Osteocyte (in vitro differentiated cells): ENCODE data around the gene VDR. TPM values are rescaled to one million over a fixed set of nuclear protein-coding genes. Genes with fewer than 3 reads are reported as not detected.
A peak's percentile ranks its signal among the peaks of the same experiment; 100 is the strongest.

ENCODE experiments used
- DNase-seq: peaks from one replicate; pipeline ENCODE4 v3.0.0; 2021; ENCODE audit warnings: mixed read lengths; ENCODE audit not compliant: unreplicated experiment; ENCODE audit errors: extremely low spot score
- H3K27ac Mint-ChIP-seq: one replicate; pipeline ENCODE4 v1.8.0; 2021; ENCODE audit warnings: mild to moderate bottlenecking, mixed read lengths; ENCODE audit not compliant: unreplicated experiment
- H3K27me3 Mint-ChIP-seq: one replicate; pipeline ENCODE4 v1.8.0; 2021; ENCODE audit warnings: mixed read lengths; ENCODE audit not compliant: unreplicated experiment
- H3K36me3 Mint-ChIP-seq: one replicate; pipeline ENCODE4 v1.8.0; 2021; ENCODE audit warnings: mixed read lengths; ENCODE audit not compliant: unreplicated experiment
- H3K4me1 Mint-ChIP-seq: one replicate; pipeline ENCODE4 v1.8.0; 2021; ENCODE audit warnings: mixed read lengths; ENCODE audit not compliant: unreplicated experiment
- H3K4me3 Mint-ChIP-seq: one replicate; pipeline ENCODE4 v1.8.0; 2021; ENCODE audit warnings: mild to moderate bottlenecking, moderate library complexity, mixed read lengths; ENCODE audit not compliant: unreplicated experiment
- H3K9me3 Mint-ChIP-seq: one replicate; pipeline ENCODE4 v1.8.0; 2021; ENCODE audit warnings: mixed read lengths; ENCODE audit not compliant: unreplicated experiment
- CTCF ChIP-seq: fragments of 200-600 bp; sonication (generic); IDR thresholded peaks from 2 replicates; pipeline ENCODE4 v1.5.0; 2021; ENCODE audit warnings: antibody characterized with exemption, mild to moderate bottlenecking, moderate library complexity
- total RNA-seq: library from RNA; stranded (reverse); gene quantifications from 2 replicates; pipeline ENCODE4 v1.2.1, GENCODE V29; 2021

The VDR gene
- total RNA-seq, 1 donor from 2014 or later: 2.7 TPM

- Mint-ChIP-seq H3K27ac (no peak overlapping the region), H3K9me3 (no peaks in the 10 kb centered on the region), H3K4me3 (no peak overlapping the region), H3K4me1 (peaks cover 26% of the 10 kb centered on the region), H3K36me3 (no peaks in the 10 kb centered on the region), H3K27me3 (peaks cover 26% of the 10 kb centered on the region)
- peak; percentile 36 for DNase-seq
- TF ChIP-seq CTCF: no peak
Measured at GRCh38 chr12:47907851-47908454, 3.2 kb upstream of the VDR start.

- Mint-ChIP-seq H3K27me3 (peaks cover 26% of the 10 kb centered on the region), H3K27ac (peak overlapping the region; percentile 65), H3K4me1 (peaks cover 23% of the 10 kb centered on the region)
Measured at GRCh38 chr12:47903927-47904712, 674 bp downstream of the VDR start.

GRCh38 chr12:47903151-47903611, 1.6 kb downstream of the VDR start:
- Mint-ChIP-seq H3K9me3 (no peaks in the 10 kb centered on the region), H3K27me3 (peaks cover 24% of the 10 kb centered on the region), H3K4me1 (peaks cover 23% of the 10 kb centered on the region), H3K36me3 (no peaks in the 10 kb centered on the region), H3K27ac (no peak overlapping the region), H3K4me3 (no peak overlapping the region)
- TF ChIP-seq CTCF: no peak
- DNase-seq: no peak

More at GRCh38 chr12:47903927-47904712, 674 bp downstream of the VDR start:
- Mint-ChIP-seq H3K9me3 (no peaks in the 10 kb centered on the region), H3K4me3 (peak overlapping the region; percentile 76), H3K36me3 (no peaks in the 10 kb centered on the region)
- no peak for DNase-seq
- TF ChIP-seq CTCF: no peak

- DNase-seq: no peak
- H3K9me3 Mint-ChIP-seq: no peaks in the 10 kb centered on the region
- no peak overlapping the region for H3K27ac Mint-ChIP-seq
- H3K36me3 Mint-ChIP-seq: no peaks in the 10 kb centered on the region
- H3K4me3 Mint-ChIP-seq: no peak overlapping the region
- TF ChIP-seq CTCF: no peak
- peaks cover 18% of the 10 kb centered on the region for H3K27me3 Mint-ChIP-seq
- peaks cover 25% of the 10 kb centered on the region for H3K4me1 Mint-ChIP-seq
Measured at GRCh38 chr12:47902131-47902639, 2.6 kb downstream of the VDR start.

- no peak for DNase-seq
- Mint-ChIP-seq H3K4me1 (peaks cover 28% of the 10 kb centered on the region), H3K36me3 (no peaks in the 10 kb centered on the region), H3K9me3 (no peaks in the 10 kb centered on the region), H3K4me3 (no peak overlapping the region), H3K27ac (no peak overlapping the region), H3K27me3 (peaks cover 13% of the 10 kb centered on the region)
- no peak for TF ChIP-seq CTCF
Measured at GRCh38 chr12:47901718-47902093, 3.1 kb downstream of the VDR start.
